Right renal pelvis (tissue), 4 donors: Measurements from ENCODE around the gene PPP2R2B. TPM values are rescaled to one million over a fixed set of nuclear protein-coding genes. Genes with fewer than 3 reads are reported as not detected.
"Not testable (repeated sequence)": the region's sequence is repeated elsewhere in the genome, so short reads cannot be mapped to it uniquely, and the experiment has no call there.

Experiments used
- DNase-seq, 4 donors: peaks; one replicate each; pipeline ENCODE4 v3.0.0-alpha.2; 2013; ENCODE audit warnings: low read depth in 4 of 4, low spot score in 3 of 4, missing footprints in 1 of 4
- polyA plus RNA-seq, 4 donors: library from polyadenylated mRNA; unstranded; fragments of 120-200 nt; gene quantifications; one replicate each; pipeline ENCODE4 v1.2.1, GENCODE V29; 2013; ENCODE audit not compliant: insufficient read length in 4 of 4

Gene PPP2R2B
- polyA plus RNA-seq, 4 donors: 14.4 to 18.2 (median 15.1) TPM

- DNase-seq: no peak
Measured at GRCh38 chr5:146751781-146752401, 126.7 kb downstream of the PPP2R2B start.

- DNase-seq: no peak
Measured at GRCh38 chr5:146751054-146751453, 127.5 kb downstream of the PPP2R2B start.

- DNase-seq: no peak
Measured at GRCh38 chr5:146748533-146748932, 130.0 kb downstream of the PPP2R2B start.

- DNase-seq: no peak
Measured at GRCh38 chr5:146745931-146746577, 132.5 kb downstream of the PPP2R2B start.

- DNase-seq: no peak
Measured at GRCh38 chr5:146744068-146744745, 134.3 kb downstream of the PPP2R2B start.

- DNase-seq: no peak
Measured at GRCh38 chr5:146734936-146735577, 143.5 kb downstream of the PPP2R2B start.

- DNase-seq: no peak
Measured at GRCh38 chr5:146732962-146733361, 145.6 kb downstream of the PPP2R2B start.

- DNase-seq: no peak
Measured at GRCh38 chr5:146731909-146732659, 146.5 kb downstream of the PPP2R2B start.

GRCh38 chr5:146728746-146729145 lies 149.8 kb downstream of the PPP2R2B start:
- not testable (repeated sequence) for DNase-seq

- DNase-seq: no peak
Measured at GRCh38 chr5:146726891-146727290, 151.7 kb downstream of the PPP2R2B start.

- no peak for DNase-seq
Measured at GRCh38 chr5:146726020-146726419, 152.5 kb downstream of the PPP2R2B start.

GRCh38 chr5:146725025-146725424 lies 153.5 kb downstream of the PPP2R2B start:
- no peak for DNase-seq

GRCh38 chr5:146722361-146722779 lies 156.2 kb downstream of the PPP2R2B start:
- DNase-seq: no peak

GRCh38 chr5:146721073-146721815 lies 157.3 kb downstream of the PPP2R2B start:
- DNase-seq: no peak

- no peak for DNase-seq
Measured at GRCh38 chr5:146720107-146720506, 158.4 kb downstream of the PPP2R2B start.

GRCh38 chr5:146719179-146719578 lies 159.4 kb downstream of the PPP2R2B start:
- DNase-seq: no peak

- DNase-seq: no peak
Measured at GRCh38 chr5:146718609-146719008, 159.9 kb downstream of the PPP2R2B start.

GRCh38 chr5:146717951-146718350 lies 160.6 kb downstream of the PPP2R2B start:
- DNase-seq: no peak

- no peak for DNase-seq
Measured at GRCh38 chr5:146716636-146717035, 161.9 kb downstream of the PPP2R2B start.

GRCh38 chr5:146710348-146710747 lies 168.2 kb downstream of the PPP2R2B start:
- no peak for DNase-seq
